H9 (cell line): ENCODE data around the gene TMBIM6. TPM values are rescaled to one million over a fixed set of nuclear protein-coding genes. Genes with fewer than 3 reads are reported as not detected.

ENCODE experiments used
- DNase-seq: peaks from one replicate; pipeline ENCODE4 v3.0.0-alpha.2; 2017
- H2AFZ ChIP-seq: one replicate; pipeline ENCODE4 v1.6.1; 2013; ENCODE audit warnings: mild to moderate bottlenecking, low read length, control low read depth, moderate library complexity
- H2AK5ac ChIP-seq: 2 replicates; pipeline ENCODE4 v1.6.1; 2013; ENCODE audit warnings: low read length, control low read depth, mixed read lengths; ENCODE audit not compliant: insufficient read length
- H2BK120ac ChIP-seq: one replicate; pipeline ENCODE4 v1.6.1; 2013; ENCODE audit warnings: low read depth, mild to moderate bottlenecking, low read length, control low read depth, inconsistent platforms; ENCODE audit not compliant: poor library complexity, severe bottlenecking
- H2BK12ac ChIP-seq: 2 replicates; pipeline ENCODE4 v1.6.1; 2013; ENCODE audit warnings: low read length, control low read depth, mixed read lengths, low read depth; ENCODE audit not compliant: insufficient read length
- H2BK15ac ChIP-seq: 2 replicates; pipeline ENCODE4 v1.6.1; 2013; ENCODE audit warnings: low read depth, low read length, control low read depth
- H2BK20ac ChIP-seq: one replicate; pipeline ENCODE4 v1.6.1; 2013; ENCODE audit warnings: low read depth, mild to moderate bottlenecking, low read length, control low read depth, inconsistent platforms; ENCODE audit not compliant: poor library complexity, severe bottlenecking
- H2BK5ac ChIP-seq: 2 replicates; pipeline ENCODE4 v1.6.1; 2013; ENCODE audit warnings: low read length, control low read depth, mixed read lengths; ENCODE audit not compliant: insufficient read length
- H3K14ac ChIP-seq: 2 replicates; pipeline ENCODE4 v1.6.1; 2013; ENCODE audit warnings: low read length, control low read depth; ENCODE audit not compliant: insufficient read depth
- H3K18ac ChIP-seq: 2 replicates; pipeline ENCODE4 v1.6.1; 2013; ENCODE audit warnings: low read depth, mild to moderate bottlenecking, mixed read lengths, low read length, control low read depth; ENCODE audit not compliant: insufficient read length
- H3K23ac ChIP-seq: 2 replicates; pipeline ENCODE4 v1.6.1; 2013; ENCODE audit warnings: low read length, control low read depth, mixed read lengths, low read depth; ENCODE audit not compliant: insufficient read length
- H3K23me2 ChIP-seq: 2 replicates; pipeline ENCODE4 v1.6.1; 2013; ENCODE audit warnings: low read depth, mild to moderate bottlenecking, mixed read lengths, low read length, control low read depth; ENCODE audit not compliant: insufficient read length, poor library complexity, severe bottlenecking
- H3K27ac ChIP-seq: 2 replicates; pipeline ENCODE4 v1.5.1; 2013; ENCODE audit warnings: low read length, control low read depth, mixed read lengths, low read depth; ENCODE audit not compliant: insufficient read length
- H3K27me3 ChIP-seq: 2 replicates; pipeline ENCODE4 v1.6.1; 2013; ENCODE audit warnings: low read length, control low read depth, inconsistent platforms; ENCODE audit not compliant: insufficient read depth
- H3K4ac ChIP-seq: 2 replicates; pipeline ENCODE4 v1.6.1; 2013; ENCODE audit warnings: low read depth, mild to moderate bottlenecking, control low read depth, inconsistent platforms, low read length, moderate library complexity
- H3K4me1 ChIP-seq: 2 replicates; pipeline ENCODE4 v1.6.1; 2013; ENCODE audit warnings: low read length, control low read depth, inconsistent platforms; ENCODE audit not compliant: insufficient read depth
- H3K4me2 ChIP-seq: 2 replicates; pipeline ENCODE4 v1.6.1; 2013; ENCODE audit warnings: low read length, control low read depth, mixed read lengths; ENCODE audit not compliant: insufficient read length, insufficient read depth
- H3K56ac ChIP-seq: 2 replicates; pipeline ENCODE4 v1.6.1; 2013; ENCODE audit warnings: low read depth, mild to moderate bottlenecking, mixed read lengths, low read length, control low read depth; ENCODE audit not compliant: insufficient read length
- H3K79me1 ChIP-seq: 2 replicates; pipeline ENCODE4 v1.6.1; 2013; ENCODE audit warnings: low read depth, mild to moderate bottlenecking, moderate library complexity, low read length, control low read depth, inconsistent platforms; ENCODE audit not compliant: insufficient read depth, poor library complexity, severe bottlenecking
- H3K79me2 ChIP-seq: 2 replicates; pipeline ENCODE4 v1.6.1; 2013; ENCODE audit warnings: low read length, control low read depth, inconsistent platforms; ENCODE audit not compliant: insufficient read depth
- H3K9ac ChIP-seq: 2 replicates; pipeline ENCODE4 v1.6.1; 2013; ENCODE audit warnings: low read length, control low read depth, mixed read lengths; ENCODE audit not compliant: insufficient read length; ENCODE audit errors: extremely low read depth
- H3K9me3 ChIP-seq: one replicate; pipeline ENCODE4 v1.6.1; 2013; ENCODE audit warnings: low read depth, low read length, inconsistent platforms; ENCODE audit not compliant: control insufficient read depth
- H3T11ph ChIP-seq: one replicate; pipeline ENCODE4 v1.6.1; 2013; ENCODE audit warnings: mild to moderate bottlenecking, low read length, control low read depth, inconsistent platforms
- H4K20me1 ChIP-seq: one replicate; pipeline ENCODE4 v1.6.1; 2013; ENCODE audit not compliant: control insufficient read depth, insufficient read length, insufficient read depth
- H4K5ac ChIP-seq: 2 replicates; pipeline ENCODE4 v1.6.1; 2013; ENCODE audit warnings: low read depth, mild to moderate bottlenecking, mixed read lengths, low read length, control low read depth; ENCODE audit not compliant: insufficient read length
- H4K8ac ChIP-seq: replicated peaks from 2 replicates; pipeline ENCODE4 v1.6.1; 2013; ENCODE audit warnings: low read length, control low read depth, mixed read lengths, low read depth; ENCODE audit not compliant: insufficient read length
- H4K91ac ChIP-seq: 2 replicates; pipeline ENCODE4 v1.6.1; 2013; ENCODE audit warnings: low read depth, mild to moderate bottlenecking, moderate library complexity, mixed read lengths, low read length, control low read depth; ENCODE audit not compliant: insufficient read length
- H3K27ac Mint-ChIP-seq, 3 experiments: 2 replicates in 2 of 3; 3 replicates in 1 of 3; pipeline ENCODE4 v1.8.0; 2020 to 2021; ENCODE audit warnings: mixed read lengths in 3 of 3, mild to moderate bottlenecking in 1 of 3, moderate library complexity in 1 of 3
- H3K27me3 Mint-ChIP-seq: 2 replicates; pipeline ENCODE4 v1.8.0; 2021; ENCODE audit warnings: low read depth, mild to moderate bottlenecking, moderate library complexity, mixed read lengths
- H3K36me3 Mint-ChIP-seq, 3 experiments: 2 replicates in 2 of 3; 3 replicates in 1 of 3; pipeline ENCODE4 v1.8.0; 2020 to 2021; ENCODE audit warnings: low read depth in 3 of 3, mixed read lengths in 3 of 3; ENCODE audit not compliant: insufficient read depth in 1 of 3
- H3K4me1 Mint-ChIP-seq, 2 experiments: 2 replicates each; pipeline ENCODE4 v1.8.0; 2020; ENCODE audit warnings: mixed read lengths in 2 of 2
- H3K4me3 Mint-ChIP-seq, 2 experiments: 2 replicates in 1 of 2; 3 replicates in 1 of 2; pipeline ENCODE4 v1.8.0; 2020 to 2021; ENCODE audit warnings: mild to moderate bottlenecking in 2 of 2, mixed read lengths in 2 of 2, moderate library complexity in 1 of 2
- H3K9me3 Mint-ChIP-seq, 2 experiments: 2 replicates in 1 of 2; 3 replicates in 1 of 2; pipeline ENCODE4 v1.8.0; 2020; ENCODE audit warnings: mild to moderate bottlenecking in 2 of 2, mixed read lengths in 2 of 2, moderate library complexity in 1 of 2
- CTCF ChIP-seq: fragments of 200-600 bp; sonication (generic); conservative IDR thresholded peaks from 3 replicates; pipeline ENCODE4 v1.8.0; 2021; ENCODE audit warnings: antibody characterized with exemption, mild to moderate bottlenecking
- WGBS: extraction: QIAGEN DNeasy Blood & Tissue Kit; methylation state at CpG from one replicate; pipeline ENCODE4 v1.1.7; 2013; ENCODE audit warnings: missing lambda C conversion rate, low lambda C conversion rate, mixed read lengths; ENCODE audit not compliant: insufficient read length; ENCODE audit errors: extremely low coverage; 5-methylcytosine and 5-hydroxymethylcytosine counted together
- total RNA-seq: library from RNA; stranded (reverse); gene quantifications from 2 replicates; pipeline ENCODE4 v1.2.1, GENCODE V29; 2021

TMBIM6 gene
- total RNA-seq, 1 experiment from 2014 or later: 362 TPM

- Histone ChIP-seq H3K9ac (no peak overlapping the region), H2BK120ac (no peak overlapping the region), H4K5ac (no peak overlapping the region), H3K9me3 (no peaks in the 10 kb centered on the region), H2BK20ac (no peak overlapping the region), H3K23ac (no peak overlapping the region), H3K27ac (no peak overlapping the region), H3K4me1 (peaks cover 19% of the 10 kb centered on the region), H3K23me2 (peaks cover 18% of the 10 kb centered on the region), H3K79me2 (peaks cover 25% of the 10 kb centered on the region; the same call in 1 of the 2 replicates), H2BK15ac (no peak overlapping the region), H3K4ac (no peak overlapping the region), H3K27me3 (peaks cover 4% of the 10 kb centered on the region; the same call in 1 of the 2 replicates), H3K18ac (no peak overlapping the region), H3K14ac (no peak overlapping the region; the same call in 1 of the 2 replicates), H2BK5ac (no peak overlapping the region), H2AK5ac (no peak overlapping the region), H4K8ac (no peak overlapping the region), H3K56ac (no peak overlapping the region), H4K20me1 (no peaks in the 10 kb centered on the region), H2AFZ (no peak overlapping the region), H3T11ph (no peak overlapping the region), H3K79me1 (no peaks in the 10 kb centered on the region), H4K91ac (no peak overlapping the region), H3K4me2 (no peak overlapping the region), H2BK12ac (no peak overlapping the region)
- Mint-ChIP-seq H3K36me3 (no peaks in the 10 kb centered on the region; a peak in 1 of 7 replicates), H3K27ac (peak overlapping the region in 1 of 3 experiments; percentile 71; a peak in 2 of 7 replicates), H3K4me1 (peaks cover 49 to 52% of the 10 kb centered on the region in 2 experiments), H3K9me3 (no peaks in the 10 kb centered on the region), H3K27me3 (peaks cover 12% of the 10 kb centered on the region), H3K4me3 (no peak overlapping the region)
- WGBS: no CpG with 5 or more reads among the region's 3 CpGs
- no peak for TF ChIP-seq CTCF
- no peak for DNase-seq
Measured at GRCh38 chr12:49703647-49704137, 37.7 kb upstream of the TMBIM6 start.
